Liver (tissue), 9 donors: Measurements from ENCODE around the gene CCSER2. TPM values are rescaled to one million over a fixed set of nuclear protein-coding genes. Genes with fewer than 3 reads are reported as not detected.

Experiments used
- DNase-seq: peaks from one replicate; pipeline ENCODE4 v3.0.0-alpha.2; 2017; ENCODE audit warnings: low spot score
- H3K27ac ChIP-seq, 2 donors: one replicate each; pipeline ENCODE4 v1.7.0; 2013; ENCODE audit warnings: inconsistent platforms in 2 of 2, low read length in 2 of 2, control low read depth in 1 of 2, low read depth in 1 of 2, mild to moderate bottlenecking in 1 of 2
- H3K27me3 ChIP-seq, 4 donors: one replicate each; pipeline versions ENCODE4 v1.6.1 to v1.7.0; 2013; ENCODE audit warnings: low read length in 3 of 4, inconsistent platforms in 1 of 4, mild to moderate bottlenecking in 1 of 4, moderate library complexity in 1 of 4; ENCODE audit not compliant: control insufficient read depth in 4 of 4, insufficient read depth in 4 of 4
- H3K36me3 ChIP-seq, 4 donors: one replicate each; pipeline versions ENCODE4 v1.6.1 to v1.7.0; 2013; ENCODE audit warnings: low read length in 3 of 4, mild to moderate bottlenecking in 3 of 4, low read depth in 1 of 4, moderate library complexity in 1 of 4; ENCODE audit not compliant: control insufficient read depth in 4 of 4, insufficient read depth in 3 of 4
- H3K4me1 ChIP-seq, 4 donors: one replicate each; pipeline versions ENCODE4 v1.6.1 to v1.7.0; 2013; ENCODE audit warnings: low read length in 3 of 4, mild to moderate bottlenecking in 3 of 4, moderate library complexity in 1 of 4; ENCODE audit not compliant: control insufficient read depth in 4 of 4, insufficient read depth in 4 of 4
- H3K4me3 ChIP-seq, 3 donors: one replicate each; pipeline versions ENCODE4 v1.6.1 to v1.7.0; 2013; ENCODE audit warnings: low read length in 3 of 3, control low read depth in 1 of 3, low read depth in 1 of 3, mild to moderate bottlenecking in 1 of 3
- H3K9ac ChIP-seq, 2 donors: one replicate each; pipeline ENCODE4 v1.7.0; 2013; ENCODE audit warnings: low read length in 2 of 2, mild to moderate bottlenecking in 2 of 2, moderate library complexity in 2 of 2, control low read depth in 1 of 2, low read depth in 1 of 2
- H3K9me3 ChIP-seq, 4 donors: one replicate each; pipeline versions ENCODE4 v1.6.1 to v1.7.0; 2013; ENCODE audit warnings: low read length in 3 of 4; ENCODE audit not compliant: control insufficient read depth in 4 of 4
- CTCF ChIP-seq: fragments of 150-350 bp; IDR thresholded peaks from 2 replicates; pipeline ENCODE4 v1.5.1; 2017; ENCODE audit warnings: improper control_type of control experiment, low read depth, low read length; ENCODE audit not compliant: missing input control
- EGR1 ChIP-seq, 2 donors: IDR thresholded peaks; 2 replicates each; pipeline ENCODE4 v1.6.1; 2016 to 2018; ENCODE audit warnings: antibody characterized with exemption in 2 of 2, low read depth in 2 of 2
- FOXA1 ChIP-seq: IDR thresholded peaks from 2 replicates; pipeline ENCODE4 v1.6.1; 2016; ENCODE audit warnings: antibody characterized with exemption
- GABPA ChIP-seq, 2 donors: IDR thresholded peaks in 1 of 2; conservative IDR thresholded peaks in 1 of 2; 2 replicates each; pipeline ENCODE4 v1.6.1; 2016; ENCODE audit warnings: antibody characterized with exemption in 2 of 2, mild to moderate bottlenecking in 1 of 2, moderate library complexity in 1 of 2
- HNF4G ChIP-seq: IDR thresholded peaks from 2 replicates; pipeline ENCODE4 v1.6.1; 2016; ENCODE audit warnings: antibody characterized with exemption
- MAX ChIP-seq: IDR thresholded peaks from 2 replicates; pipeline ENCODE4 v1.6.1; 2016; ENCODE audit warnings: antibody characterized with exemption
- NR2F2 ChIP-seq: IDR thresholded peaks from 2 replicates; pipeline ENCODE4 v1.6.1; 2016; ENCODE audit warnings: antibody characterized with exemption
- RAD21 ChIP-seq, 2 donors: IDR thresholded peaks; 2 replicates each; pipeline ENCODE4 v1.6.1; 2016; ENCODE audit warnings: antibody characterized with exemption in 2 of 2, mild to moderate bottlenecking in 2 of 2
- RXRA ChIP-seq, 2 donors: IDR thresholded peaks; 2 replicates each; pipeline ENCODE4 v1.6.1; 2017 to 2018; ENCODE audit warnings: antibody characterized with exemption in 2 of 2, mild to moderate bottlenecking in 1 of 2
- SP1 ChIP-seq: IDR thresholded peaks from 2 replicates; pipeline ENCODE4 v1.6.1; 2018; ENCODE audit warnings: antibody characterized with exemption, mild to moderate bottlenecking
- YY1 ChIP-seq: IDR thresholded peaks from 2 replicates; pipeline ENCODE4 v1.6.1; 2016; ENCODE audit warnings: antibody characterized with exemption, mild to moderate bottlenecking
- WGBS: extraction: QIAGEN DNeasy Blood & Tissue Kit; methylation state at CpG from one replicate; pipeline ENCODE4 v1.1.7; 2013; 5-methylcytosine and 5-hydroxymethylcytosine counted together
- polyA plus RNA-seq, 2 donors: library from polyadenylated mRNA; stranded (reverse) in 1 of 2; unstranded in 1 of 2; fragments of 200-250 nt in 1 of 2; fragments of >200 nt in 1 of 2; fragmentation: Nextera tagmentation in 1 of 2; extraction: Ambion mirVana in 1 of 2; gene quantifications; one replicate each; pipeline versions ENCODE4 v1.2.1 to v1.2.3, GENCODE V29; 2013 to 2015
- total RNA-seq, 2 donors: library from RNA; depleted of rRNA; stranded (reverse); fragments of >200 nt; gene quantifications; one replicate each; pipeline ENCODE4 v1.2.3, GENCODE V29; 2014
- TF ChIP-seq, protein P1 (sequence below): IDR thresholded peaks from 2 replicates; pipeline ENCODE4 v1.6.1; 2016; ENCODE audit warnings: antibody characterized with exemption
- donor health status: healthy.
- donor health status: healthy.
- donor health status: healthy.
- donor health status: healthy.
- donor health status: healthy.

CCSER2 gene
- total and polyA plus RNA-seq, 4 donors = 5.6 to 18.2 (median 12.1) TPM

DNA sequence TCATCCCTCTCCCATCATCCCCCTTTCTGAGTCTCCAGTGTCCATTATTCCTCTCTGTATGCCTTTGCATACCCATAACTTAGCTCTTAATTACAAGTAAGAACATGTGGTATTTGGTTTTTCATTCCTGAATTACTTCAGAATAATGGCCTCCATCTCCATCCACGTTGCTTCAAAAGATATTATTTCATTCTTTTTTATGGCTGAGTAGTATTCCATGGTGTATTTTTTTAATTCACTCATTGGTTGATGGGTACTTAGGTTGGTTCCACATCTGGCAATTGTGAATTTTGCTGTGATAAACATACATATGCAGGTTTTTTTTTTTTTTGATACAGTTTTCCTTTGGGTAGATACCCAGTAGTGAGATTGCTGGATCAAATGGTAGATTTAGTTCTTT is 40.4 kb downstream of the CCSER2 start:
- Histone ChIP-seq H3K4me3 (no peak overlapping the region), H3K36me3 (peaks cover 0 to 10% (median 4%) of the 10 kb centered on the region in 4 donors), H3K27me3 (no peaks in the 10 kb centered on the region), H3K9me3 (no peaks in the 10 kb centered on the region), H3K27ac (no peak overlapping the region), H3K9ac (no peak overlapping the region), H3K4me1 (peaks cover 1 to 19% (median 12%) of the 10 kb centered on the region in 4 donors)
- no peak for DNase-seq
- TF ChIP-seq MAX (no peak), GABPA (IDR thresholded peaks at IDR 0.05 in 1 of 2, conservative IDR thresholded peaks at IDR 0.05 in 1 of 2) (no peak), RAD21 (IDR thresholded peaks at IDR 0.05) (no peak), HNF4G (no peak), SP1 (no peak), NR2F2 (no peak), EGR1 (IDR thresholded peaks at IDR 0.05; ENCODE audit: low read depth in 2 of 2) (no peak), RXRA (IDR thresholded peaks at IDR 0.05) (no peak)
- TF ChIP-seq, protein P1, sequence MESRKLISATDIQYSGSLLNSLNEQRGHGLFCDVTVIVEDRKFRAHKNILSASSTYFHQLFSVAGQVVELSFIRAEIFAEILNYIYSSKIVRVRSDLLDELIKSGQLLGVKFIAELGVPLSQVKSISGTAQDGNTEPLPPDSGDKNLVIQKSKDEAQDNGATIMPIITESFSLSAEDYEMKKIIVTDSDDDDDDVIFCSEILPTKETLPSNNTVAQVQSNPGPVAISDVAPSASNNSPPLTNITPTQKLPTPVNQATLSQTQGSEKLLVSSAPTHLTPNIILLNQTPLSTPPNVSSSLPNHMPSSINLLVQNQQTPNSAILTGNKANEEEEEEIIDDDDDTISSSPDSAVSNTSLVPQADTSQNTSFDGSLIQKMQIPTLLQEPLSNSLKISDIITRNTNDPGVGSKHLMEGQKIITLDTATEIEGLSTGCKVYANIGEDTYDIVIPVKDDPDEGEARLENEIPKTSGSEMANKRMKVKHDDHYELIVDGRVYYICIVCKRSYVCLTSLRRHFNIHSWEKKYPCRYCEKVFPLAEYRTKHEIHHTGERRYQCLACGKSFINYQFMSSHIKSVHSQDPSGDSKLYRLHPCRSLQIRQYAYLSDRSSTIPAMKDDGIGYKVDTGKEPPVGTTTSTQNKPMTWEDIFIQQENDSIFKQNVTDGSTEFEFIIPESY = no peak
- 95% methylated on average over 1 of the region's 1 CpG for whole genome bisulfite sequencing

DNA sequence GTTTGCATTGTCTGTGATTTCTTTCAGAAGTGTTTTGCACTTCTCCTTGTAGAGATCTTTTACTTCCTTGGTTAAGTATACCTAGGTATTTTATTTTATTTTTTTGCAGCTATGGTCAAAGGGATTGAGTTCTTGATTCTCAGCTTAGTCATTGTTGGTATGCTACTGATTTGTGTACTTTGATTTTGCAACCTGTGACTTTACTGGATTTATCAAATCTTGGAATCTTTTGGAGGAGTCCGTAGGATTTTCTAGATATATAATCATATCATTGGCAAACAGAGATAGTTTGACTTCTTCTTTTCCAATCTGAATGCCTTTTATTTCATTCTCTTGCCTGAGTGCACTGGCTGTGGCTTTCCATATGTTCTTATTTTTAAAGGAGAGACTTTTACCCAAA is 41.9 kb downstream of the CCSER2 start:
- TF ChIP-seq FOXA1 = no peak
- TF ChIP-seq, protein P1 = no peak
- TF ChIP-seq YY1 = no peak
- no peak for TF ChIP-seq CTCF
- no peak for TF ChIP-seq GABPA (IDR thresholded peaks at IDR 0.05 in 1 of 2, conservative IDR thresholded peaks at IDR 0.05 in 1 of 2)
- H3K9me3 ChIP-seq = no peaks in the 10 kb centered on the region
- DNase-seq = no peak
- no peak overlapping the region for H3K27ac ChIP-seq
- H3K4me1 ChIP-seq = peaks cover 0 to 18% (median 9%) of the 10 kb centered on the region in 4 donors
- no peak overlapping the region for H3K4me3 ChIP-seq
- 42% methylated on average over 1 of the region's 1 CpG for WGBS
- H3K27me3 ChIP-seq = no peaks in the 10 kb centered on the region
- peaks cover 0 to 14% (median 6%) of the 10 kb centered on the region in 4 donors for H3K36me3 ChIP-seq
- no peak overlapping the region for H3K9ac ChIP-seq

DNA sequence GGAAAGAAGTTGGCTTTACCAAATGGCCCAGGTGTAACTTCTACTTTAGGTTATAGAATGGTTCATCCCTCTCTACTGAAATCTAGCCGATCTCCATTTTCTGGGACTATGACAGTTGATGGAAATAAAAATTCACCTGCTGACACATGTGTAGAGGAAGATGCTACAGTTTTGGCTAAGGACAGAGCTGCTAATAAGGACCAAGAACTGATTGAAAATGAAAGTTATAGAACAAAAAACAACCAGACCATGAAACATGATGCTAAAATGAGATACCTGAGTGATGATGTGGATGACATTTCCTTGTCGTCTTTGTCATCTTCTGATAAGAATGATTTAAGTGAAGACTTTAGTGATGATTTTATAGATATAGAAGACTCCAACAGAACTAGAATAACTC is 43.6 kb downstream of the CCSER2 start:
- peaks cover 0 to 5% (median 0%) of the 10 kb centered on the region in 4 donors for H3K4me1 ChIP-seq
- H3K9ac ChIP-seq = no peak overlapping the region
- no peak overlapping the region for H3K4me3 ChIP-seq
- H3K36me3 ChIP-seq = peaks cover 0 to 14% (median 6%) of the 10 kb centered on the region in 4 donors
- WGBS = 97% methylated on average over 2 of the region's 2 CpGs
- H3K27me3 ChIP-seq = no peaks in the 10 kb centered on the region
- TF ChIP-seq YY1 (no peak), FOXA1 (no peak)
- H3K9me3 ChIP-seq = no peaks in the 10 kb centered on the region
- no peak overlapping the region for H3K27ac ChIP-seq
- DNase-seq = no peak
